Measurements from ENCODE around the gene PRKG1.

Gene PRKG1

DNA sequence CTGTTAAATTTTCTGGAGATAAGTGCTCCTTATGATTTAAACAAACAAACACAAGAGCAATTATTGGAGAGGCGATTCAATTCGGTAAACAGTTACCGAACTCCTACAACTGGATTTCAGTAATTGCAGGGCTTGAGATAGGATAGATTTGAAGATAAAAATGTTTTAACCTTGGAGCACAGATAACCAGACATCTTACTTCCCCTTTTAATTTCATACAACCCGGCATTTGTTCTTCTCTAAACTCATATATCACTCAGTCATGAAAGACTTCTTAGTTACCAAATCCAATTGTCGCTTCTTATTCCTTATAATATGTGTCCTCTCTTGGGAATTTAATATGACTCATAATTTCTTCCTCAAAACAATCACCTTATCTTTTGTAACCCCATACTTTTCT lies 861.1 kb downstream of the PRKG1 start:
- Histone ChIP-seq H3K4me3 (ENCODE audit: low read length) (no peak overlapping the region), H3K4me1 (ENCODE audit: control insufficient read depth, low read length) (no peaks in the 10 kb centered on the region), H3K9me2 (replicated peaks; ENCODE audit: control insufficient read depth, low read length) (no peaks in the 10 kb centered on the region), H4K20me1 (ENCODE audit: control insufficient read depth, insufficient read depth, low read depth, low read length) (no peaks in the 10 kb centered on the region), H3K27me3 (ENCODE audit: control insufficient read depth, low read length) (no peaks in the 10 kb centered on the region), H3K4me2 (ENCODE audit: low read length) (no peak overlapping the region), H3K9me3 (ENCODE audit: control insufficient read depth, insufficient read depth, low read length) (no peaks in the 10 kb centered on the region), H3F3A (ENCODE audit: control insufficient read depth, insufficient read depth) (no peaks in the 10 kb centered on the region), H3K79me2 (ENCODE audit: control insufficient read depth, low read length) (no peaks in the 10 kb centered on the region), H3K36me3 (ENCODE audit: control insufficient read depth, low read length) (no peaks in the 10 kb centered on the region), H3K27ac (ENCODE audit: low read depth, low read length) (no peak overlapping the region)
- TF ChIP-seq, protein P1, sequence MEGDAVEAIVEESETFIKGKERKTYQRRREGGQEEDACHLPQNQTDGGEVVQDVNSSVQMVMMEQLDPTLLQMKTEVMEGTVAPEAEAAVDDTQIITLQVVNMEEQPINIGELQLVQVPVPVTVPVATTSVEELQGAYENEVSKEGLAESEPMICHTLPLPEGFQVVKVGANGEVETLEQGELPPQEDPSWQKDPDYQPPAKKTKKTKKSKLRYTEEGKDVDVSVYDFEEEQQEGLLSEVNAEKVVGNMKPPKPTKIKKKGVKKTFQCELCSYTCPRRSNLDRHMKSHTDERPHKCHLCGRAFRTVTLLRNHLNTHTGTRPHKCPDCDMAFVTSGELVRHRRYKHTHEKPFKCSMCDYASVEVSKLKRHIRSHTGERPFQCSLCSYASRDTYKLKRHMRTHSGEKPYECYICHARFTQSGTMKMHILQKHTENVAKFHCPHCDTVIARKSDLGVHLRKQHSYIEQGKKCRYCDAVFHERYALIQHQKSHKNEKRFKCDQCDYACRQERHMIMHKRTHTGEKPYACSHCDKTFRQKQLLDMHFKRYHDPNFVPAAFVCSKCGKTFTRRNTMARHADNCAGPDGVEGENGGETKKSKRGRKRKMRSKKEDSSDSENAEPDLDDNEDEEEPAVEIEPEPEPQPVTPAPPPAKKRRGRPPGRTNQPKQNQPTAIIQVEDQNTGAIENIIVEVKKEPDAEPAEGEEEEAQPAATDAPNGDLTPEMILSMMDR (IDR thresholded peaks at IDR 0.05; ENCODE audit: low read depth, low read length, poor library complexity, severe bottlenecking), result no peak
- TF ChIP-seq EZH2phosphoT487 (IDR thresholded peaks at IDR 0.05; ENCODE audit: borderline replicate concordance, low read length), result no peak

- no peaks in the 10 kb centered on the region for H3K36me3 ChIP-seq (ENCODE audit: control insufficient read depth, low read length)
- no peak overlapping the region for H3K4me2 ChIP-seq (ENCODE audit: low read length)
- no peaks in the 10 kb centered on the region for H3K79me2 ChIP-seq (ENCODE audit: control insufficient read depth, low read length)
- H3K9me3 ChIP-seq (ENCODE audit: control insufficient read depth, insufficient read depth, low read length), result no peaks in the 10 kb centered on the region
- TF ChIP-seq, protein P1 (IDR thresholded peaks at IDR 0.05; ENCODE audit: low read depth, low read length, poor library complexity, severe bottlenecking), result no peak
- TF ChIP-seq EZH2phosphoT487 (IDR thresholded peaks at IDR 0.05; ENCODE audit: borderline replicate concordance, low read length), result no peak
- H3K27me3 ChIP-seq (ENCODE audit: control insufficient read depth, low read length), result no peaks in the 10 kb centered on the region
- H3K9me2 ChIP-seq (replicated peaks; ENCODE audit: control insufficient read depth, low read length), result no peaks in the 10 kb centered on the region
- no peaks in the 10 kb centered on the region for H4K20me1 ChIP-seq (ENCODE audit: control insufficient read depth, insufficient read depth, low read depth, low read length)
- H3K4me1 ChIP-seq (ENCODE audit: control insufficient read depth, low read length), result no peaks in the 10 kb centered on the region
- no peaks in the 10 kb centered on the region for H3F3A ChIP-seq (ENCODE audit: control insufficient read depth, insufficient read depth)
- H3K4me3 ChIP-seq (ENCODE audit: low read length), result no peak overlapping the region
- no peak overlapping the region for H3K27ac ChIP-seq (ENCODE audit: low read depth, low read length)
Measured at GRCh38 chr10:51937308-51938140, 863.2 kb downstream of the PRKG1 start.

GRCh38 chr10:51950371-51950995 lies 876.2 kb downstream of the PRKG1 start:
- no peaks in the 10 kb centered on the region for H3K9me3 ChIP-seq (ENCODE audit: control insufficient read depth, insufficient read depth, low read length)
- H3K27ac ChIP-seq (ENCODE audit: low read depth, low read length), result no peak overlapping the region
- no peaks in the 10 kb centered on the region for H3F3A ChIP-seq (ENCODE audit: control insufficient read depth, insufficient read depth)
- no peaks in the 10 kb centered on the region for H3K4me1 ChIP-seq (ENCODE audit: control insufficient read depth, low read length)
- no peaks in the 10 kb centered on the region for H3K36me3 ChIP-seq (ENCODE audit: control insufficient read depth, low read length)
- no peaks in the 10 kb centered on the region for H3K9me2 ChIP-seq (replicated peaks; ENCODE audit: control insufficient read depth, low read length)
- TF ChIP-seq, protein P1 (IDR thresholded peaks at IDR 0.05; ENCODE audit: low read depth, low read length, poor library complexity, severe bottlenecking), result no peak
- no peak for TF ChIP-seq EZH2phosphoT487 (IDR thresholded peaks at IDR 0.05; ENCODE audit: borderline replicate concordance, low read length)
- no peaks in the 10 kb centered on the region for H4K20me1 ChIP-seq (ENCODE audit: control insufficient read depth, insufficient read depth, low read depth, low read length)
- no peak overlapping the region for H3K4me2 ChIP-seq (ENCODE audit: low read length)
- H3K27me3 ChIP-seq (ENCODE audit: control insufficient read depth, low read length), result no peaks in the 10 kb centered on the region
- no peak overlapping the region for H3K4me3 ChIP-seq (ENCODE audit: low read length)
- H3K79me2 ChIP-seq (ENCODE audit: control insufficient read depth, low read length), result no peaks in the 10 kb centered on the region
